Putamen (tissue), 1 donor: Measurements from ENCODE around the gene RGL1.

Experiments used
- DNase-seq: peaks from one replicate; pipeline ENCODE4 v3.0.0-alpha.2; 2016; ENCODE audit warnings: low spot score

Gene RGL1

DNA sequence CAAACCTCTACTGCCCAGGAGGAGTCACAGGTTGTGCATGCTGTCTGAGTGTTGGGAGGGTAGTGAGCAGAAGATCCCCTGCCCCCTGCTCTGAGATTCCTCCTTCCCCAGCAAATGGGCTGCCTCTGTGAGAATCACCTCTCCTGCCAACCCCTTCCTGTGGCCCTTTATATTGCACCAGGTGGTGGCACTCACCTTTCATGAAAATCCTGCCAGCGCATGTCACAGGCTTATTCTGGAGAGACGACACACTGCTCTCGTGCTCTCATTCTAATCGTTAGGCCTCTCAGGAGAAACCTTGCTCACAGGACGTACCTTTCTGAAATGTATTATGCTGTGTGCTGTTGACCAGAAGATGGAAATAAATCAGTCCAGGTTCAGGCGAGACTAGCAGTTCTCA is 113.7 kb downstream of the RGL1 start:
- DNase-seq, result no peak

DNA sequence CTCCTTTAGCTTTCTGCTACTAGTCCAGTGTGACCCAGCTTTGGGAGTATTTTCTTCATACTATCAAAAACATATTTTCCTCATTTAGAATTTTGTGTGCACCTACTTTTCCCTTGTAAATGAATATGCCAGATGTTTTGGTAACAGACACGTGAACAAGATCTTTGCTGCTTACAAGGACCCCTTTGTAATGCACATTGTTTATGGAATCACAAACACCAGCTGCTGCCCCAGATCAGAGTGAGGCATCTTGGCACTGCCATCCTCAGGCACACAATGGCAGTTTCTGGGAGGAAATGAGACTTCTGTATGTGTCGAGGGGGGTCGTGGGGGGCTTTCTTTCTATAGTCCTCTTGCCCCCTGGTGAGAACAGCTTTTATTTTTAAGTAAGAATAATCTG is 115.7 kb downstream of the RGL1 start:
- peak; percentile 92 for DNase-seq

DNA sequence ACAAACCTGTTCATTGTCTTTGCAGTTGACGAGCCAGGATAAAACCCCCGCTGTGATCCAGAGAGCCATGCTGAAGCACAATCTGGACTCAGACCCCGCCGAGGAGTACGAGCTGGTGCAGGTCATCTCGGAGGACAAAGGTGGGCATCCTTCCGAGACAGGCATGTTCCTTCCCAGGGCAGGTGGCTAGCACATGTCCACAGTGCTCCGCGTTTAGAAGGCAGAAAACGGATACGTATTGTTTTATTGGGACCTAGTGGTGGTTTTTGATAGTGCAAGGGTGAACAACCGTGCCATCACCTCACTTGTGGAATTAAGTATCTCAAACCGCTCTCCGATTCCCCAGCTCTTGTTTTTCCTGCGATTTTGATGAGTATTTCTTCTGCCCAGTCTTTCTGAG is 117.3 kb downstream of the RGL1 start:
- DNase-seq, result no peak

DNA sequence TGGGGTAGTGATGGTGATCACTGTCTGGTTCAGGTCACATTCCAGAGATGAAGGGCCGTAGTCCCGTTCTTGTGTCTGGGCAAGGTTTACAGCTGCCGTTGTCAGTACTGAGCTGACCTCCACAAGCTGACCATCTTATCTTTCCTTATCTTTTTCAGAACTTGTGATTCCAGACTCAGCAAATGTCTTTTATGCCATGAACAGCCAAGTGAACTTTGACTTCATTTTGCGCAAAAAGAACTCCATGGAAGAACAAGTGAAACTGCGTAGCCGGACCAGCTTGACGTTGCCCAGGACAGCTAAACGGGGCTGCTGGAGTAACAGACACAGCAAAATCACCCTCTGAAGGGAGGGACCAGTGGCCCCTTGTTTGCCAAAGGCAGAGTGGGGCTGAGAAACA is 121.0 kb downstream of the RGL1 start:
- DNase-seq, result no peak

DNA sequence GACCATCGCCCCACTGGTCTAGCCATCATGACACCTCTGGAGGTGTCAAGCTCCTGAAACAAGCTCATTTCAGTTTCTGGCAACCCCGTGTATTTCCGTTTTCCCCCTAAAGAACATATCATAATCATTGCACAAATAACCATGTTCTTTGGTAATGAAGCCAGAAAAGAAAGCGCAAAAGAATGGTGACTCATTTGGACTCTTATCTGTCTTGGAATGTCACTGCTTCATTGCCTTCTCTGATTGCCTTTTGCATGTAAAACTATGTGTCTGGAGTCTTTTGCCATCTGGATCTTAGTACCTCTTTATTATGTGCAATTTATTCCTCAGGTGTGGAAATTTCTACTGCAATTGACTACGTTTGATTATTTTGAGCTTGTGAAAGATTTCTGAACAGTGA is 122.1 kb downstream of the RGL1 start:
- DNase-seq, result no peak

DNA sequence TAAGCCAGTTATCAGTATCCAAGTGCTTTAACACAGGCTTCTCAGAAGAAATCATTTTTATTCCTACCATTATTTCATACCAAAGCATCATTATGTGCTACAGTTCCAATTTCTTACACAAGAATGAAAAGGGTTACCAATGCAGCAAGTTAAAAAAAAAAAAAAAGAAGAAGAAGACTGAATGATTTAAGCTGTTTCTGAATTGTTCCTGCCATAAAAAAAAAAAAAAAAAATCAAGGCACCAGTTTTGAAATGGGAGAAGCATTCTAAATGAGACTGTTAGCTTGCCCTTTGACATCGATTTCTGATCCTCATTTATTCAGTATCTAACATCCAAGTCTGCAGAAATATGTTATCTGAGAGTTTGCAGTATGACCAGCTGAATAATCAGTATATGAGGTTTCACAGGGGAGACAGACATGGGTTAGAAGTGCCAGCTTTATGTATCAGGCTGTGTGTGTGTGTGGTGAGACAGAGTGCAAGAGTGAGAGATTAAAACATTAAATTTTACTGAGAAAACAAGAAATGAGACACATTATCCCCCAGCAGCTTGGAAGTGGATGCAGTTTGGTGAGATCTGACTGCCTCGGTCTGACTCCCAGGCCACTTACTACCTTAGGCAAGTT is 126.8 kb downstream of the RGL1 start:
- no peak for DNase-seq

DNA sequence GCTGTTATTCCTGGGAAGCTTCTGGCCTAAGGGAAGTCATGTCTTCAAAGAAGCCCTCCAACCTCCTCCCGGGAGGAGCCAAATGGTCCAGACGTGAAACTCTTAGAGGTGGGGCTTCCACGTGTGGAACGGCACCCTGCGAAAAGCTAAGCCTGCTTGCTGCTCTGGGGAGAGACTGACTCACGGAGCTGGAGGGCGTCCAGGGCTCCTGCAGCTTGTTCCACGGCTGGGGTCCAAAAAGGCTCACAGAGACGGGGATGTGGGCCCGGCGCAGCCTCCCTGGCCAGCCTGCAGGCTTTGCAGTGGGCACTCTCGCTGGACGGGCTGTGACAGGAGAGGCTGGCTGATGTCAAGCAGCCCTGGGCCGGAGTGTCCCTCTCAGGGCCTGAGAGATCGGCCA is 127.5 kb downstream of the RGL1 start:
- DNase-seq, result peak; percentile 81

DNA sequence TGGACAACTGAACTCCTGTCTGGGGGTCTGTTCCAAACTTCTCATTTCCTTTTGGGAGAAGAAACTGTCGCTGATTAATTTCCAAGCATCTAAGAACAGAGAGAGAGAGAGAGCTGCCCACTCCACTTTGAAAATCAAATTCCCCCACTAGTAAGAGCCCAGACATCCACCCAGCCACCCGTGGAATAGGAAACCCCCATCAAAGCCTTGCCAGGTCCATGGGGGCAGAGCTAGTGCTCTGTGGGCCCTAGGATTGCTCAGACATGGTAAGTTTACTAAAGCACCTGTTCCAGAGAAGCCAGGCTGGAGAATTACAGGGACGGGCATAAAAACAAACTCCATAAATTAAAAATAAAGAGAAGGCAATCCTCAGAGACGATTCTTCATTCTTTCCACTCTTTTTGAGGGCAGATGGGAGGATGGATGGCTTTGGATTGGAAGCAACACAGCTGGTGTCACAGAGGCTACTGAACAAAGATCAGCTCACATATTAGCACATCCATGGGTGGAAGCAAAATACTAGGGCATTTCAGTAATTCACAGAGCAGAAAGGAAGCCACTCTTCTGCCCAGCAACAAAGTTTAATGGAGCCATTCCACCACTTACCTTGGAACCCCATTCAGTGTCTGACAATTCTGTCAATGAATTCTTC is 128.7 kb downstream of the RGL1 start:
- no peak for DNase-seq

DNA sequence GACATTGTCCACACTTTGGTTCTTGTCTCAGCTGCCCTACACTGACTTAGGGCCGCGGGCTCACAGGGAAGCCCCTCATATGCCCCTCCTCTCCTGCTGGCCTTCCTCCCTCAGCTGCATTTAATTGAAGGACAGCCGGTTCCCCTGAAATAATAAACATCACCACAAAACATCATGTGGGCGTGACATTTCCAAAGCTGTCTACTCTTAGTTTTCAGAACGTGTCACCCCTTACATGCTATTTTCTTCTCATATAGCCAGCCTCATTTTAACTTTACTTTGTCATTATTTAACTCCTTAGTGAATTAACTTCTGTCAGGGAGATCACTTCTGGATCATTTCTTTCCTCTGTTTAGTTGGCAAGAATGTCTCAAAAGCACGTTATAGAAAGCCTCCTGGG is 129.4 kb downstream of the RGL1 start:
- DNase-seq, result no peak

DNA sequence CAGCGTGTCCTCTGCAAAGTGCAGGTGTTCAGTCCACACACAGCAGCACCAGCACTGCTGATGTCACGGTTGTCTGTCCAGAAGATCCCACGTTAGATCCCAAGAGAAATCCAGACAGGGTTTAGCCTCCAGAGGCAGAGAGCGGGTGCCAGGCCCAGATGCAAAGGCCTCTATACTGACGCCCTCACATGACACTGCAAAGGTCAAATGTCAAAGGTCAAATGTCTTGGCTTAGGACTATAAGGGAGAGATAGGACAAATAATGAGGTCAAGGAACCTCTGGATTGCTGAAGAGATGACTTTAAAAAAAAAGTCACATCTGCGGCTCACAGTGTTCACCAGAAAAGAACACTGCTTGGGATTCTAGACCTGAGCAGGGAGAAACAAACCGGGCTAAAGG is 131.1 kb downstream of the RGL1 start:
- no peak for DNase-seq

DNA sequence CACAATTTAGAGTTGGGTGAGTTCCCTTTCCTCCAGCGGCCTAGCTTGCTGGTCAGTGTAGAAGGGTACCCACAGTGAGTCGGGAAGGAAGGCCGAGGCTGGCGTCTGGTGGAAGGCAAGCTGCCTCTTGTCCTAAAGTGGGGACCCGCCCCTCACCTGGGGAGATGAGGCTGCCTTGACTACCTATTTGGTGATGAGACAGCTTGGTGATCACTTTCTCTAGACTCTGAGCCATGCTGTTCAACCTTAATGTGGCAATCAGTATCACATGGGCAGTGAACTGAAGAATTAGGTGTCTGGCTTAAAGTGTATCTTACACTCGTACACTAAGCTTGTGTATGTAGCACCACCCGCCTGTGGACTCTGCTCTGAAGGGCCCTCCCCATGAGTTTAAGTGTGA is 131.9 kb downstream of the RGL1 start:
- no peak for DNase-seq

DNA sequence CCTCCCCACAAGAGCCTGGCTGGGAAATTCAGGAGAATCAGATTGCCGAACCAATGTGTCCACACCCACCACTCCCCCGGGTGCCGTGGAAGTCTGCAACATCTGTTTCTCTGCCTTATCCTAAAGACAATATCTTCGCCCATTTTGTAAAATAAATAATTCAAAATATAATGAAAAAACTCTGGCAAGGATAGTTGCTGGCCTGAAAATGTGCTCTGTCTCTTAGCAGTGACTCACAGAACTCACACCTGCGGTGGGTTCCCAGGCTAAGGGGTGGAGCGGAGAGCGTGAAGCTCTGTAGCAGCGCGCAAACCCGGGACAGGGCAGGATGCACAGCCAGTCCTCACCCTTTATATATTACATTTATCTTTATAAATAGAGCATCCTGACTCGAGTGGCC is 132.7 kb downstream of the RGL1 start:
- no peak for DNase-seq

DNA sequence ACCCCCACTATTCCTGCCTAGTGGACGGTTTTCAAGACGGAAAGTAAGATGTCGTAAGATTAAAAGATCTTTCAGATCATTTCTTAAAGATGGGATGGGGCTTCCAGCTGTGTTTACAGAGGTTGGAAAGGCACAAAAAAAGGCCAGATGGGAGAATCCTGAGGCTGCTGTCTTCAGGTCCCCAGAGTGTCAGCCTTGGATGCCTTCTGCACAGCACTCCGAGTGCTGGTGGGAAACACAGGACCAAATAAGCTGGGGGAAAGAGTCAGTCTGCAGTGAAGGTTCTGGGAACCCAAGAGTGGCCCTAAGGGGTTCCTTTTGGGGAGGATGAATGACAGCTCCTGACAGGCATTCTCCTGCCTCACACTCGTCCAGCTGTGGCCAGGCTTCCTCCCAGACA is 136.1 kb downstream of the RGL1 start:
- DNase-seq, result no peak

DNA sequence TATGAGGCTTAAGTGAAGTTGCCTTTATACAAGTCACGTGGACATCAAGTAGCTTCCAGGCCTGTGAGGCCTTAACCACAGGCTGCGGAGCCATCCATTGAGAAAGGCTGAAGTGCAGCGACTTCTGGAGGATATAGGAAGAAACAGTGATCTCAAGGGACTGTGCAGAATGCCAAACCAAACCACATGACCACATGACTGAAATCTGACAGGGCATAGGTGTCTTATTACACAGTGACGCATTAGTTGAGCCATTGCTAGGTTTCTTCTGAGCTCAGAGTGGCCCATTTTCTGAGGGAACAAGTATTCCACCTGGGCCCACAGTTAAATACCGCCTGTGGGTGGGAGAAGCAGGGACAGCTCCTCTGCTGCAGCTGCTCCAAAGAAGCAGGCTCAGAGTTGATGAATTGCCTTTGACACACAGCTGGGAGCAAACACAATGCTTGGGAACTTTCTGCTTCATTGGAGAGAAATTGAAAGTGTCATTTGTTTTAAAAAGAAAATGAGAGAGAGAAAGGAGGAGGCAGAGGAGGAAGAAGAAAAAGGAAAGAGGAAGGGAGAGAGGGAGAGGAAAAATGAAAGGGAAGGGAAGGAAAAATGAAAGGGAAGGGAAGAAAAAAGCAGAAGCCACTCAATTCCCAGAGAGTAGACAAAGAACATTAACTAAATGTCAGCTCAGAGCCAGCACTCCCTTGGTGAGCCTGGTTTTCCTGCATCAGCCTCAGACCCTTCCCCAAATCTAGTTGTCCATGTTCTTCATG is 138.2 kb downstream of the RGL1 start:
- DNase-seq, result no peak

DNA sequence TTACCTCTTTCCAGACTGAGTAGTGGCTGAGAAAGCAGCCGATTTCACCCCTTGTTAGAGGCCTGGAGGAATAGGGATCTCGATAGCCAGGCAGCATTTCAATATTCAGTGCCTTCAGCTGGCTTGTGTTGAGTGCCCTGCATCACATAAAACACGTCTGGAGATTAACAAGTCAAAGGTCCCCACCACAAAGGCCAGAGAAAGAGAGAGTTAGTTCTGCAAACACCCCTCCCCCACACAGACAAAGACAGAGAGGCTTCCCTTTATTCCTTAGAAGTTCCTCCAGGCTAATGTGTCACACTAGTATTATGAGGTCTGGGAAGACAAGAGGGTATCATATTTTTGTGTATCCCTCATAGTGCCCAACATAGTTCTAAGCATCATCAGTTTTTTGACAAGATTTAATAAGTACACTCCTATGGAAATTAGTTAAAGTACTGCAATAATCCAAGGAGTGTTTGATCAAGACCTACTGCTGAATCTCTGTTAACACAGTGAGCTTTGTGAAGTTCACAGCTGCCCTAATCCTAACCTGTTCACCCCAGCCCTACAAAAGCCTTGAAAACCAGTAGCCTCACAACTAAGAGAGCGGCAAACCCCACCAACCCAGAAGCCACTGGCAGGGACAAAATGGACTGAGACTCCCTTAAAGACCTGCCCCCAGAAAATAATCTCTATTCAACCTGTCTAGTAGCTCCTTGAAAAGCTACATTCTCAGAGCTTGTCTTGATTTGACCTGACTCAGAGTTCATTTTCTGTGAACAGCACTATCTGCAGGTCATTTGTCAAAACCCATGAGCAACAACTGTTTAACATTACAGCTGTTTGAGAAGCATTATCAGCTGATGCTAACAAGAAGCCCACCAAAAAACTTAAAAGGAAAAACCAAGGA is 140.8 kb downstream of the RGL1 start:
- no peak for DNase-seq

DNA sequence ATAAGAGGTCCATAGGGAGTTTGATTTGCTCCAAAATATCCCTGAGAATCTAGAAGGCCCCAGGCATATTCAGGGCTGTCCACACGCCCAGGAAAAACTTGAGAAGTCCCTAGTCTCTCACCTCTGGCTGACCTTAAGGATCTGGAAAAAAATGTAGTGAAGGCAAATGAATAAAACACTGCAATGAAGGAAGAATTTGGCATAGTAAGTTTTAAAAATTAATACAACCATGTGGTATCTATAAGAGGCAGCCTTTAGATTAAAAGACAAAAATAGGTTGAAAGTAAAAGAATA is 141.3 kb downstream of the RGL1 start:
- no peak for DNase-seq

DNA sequence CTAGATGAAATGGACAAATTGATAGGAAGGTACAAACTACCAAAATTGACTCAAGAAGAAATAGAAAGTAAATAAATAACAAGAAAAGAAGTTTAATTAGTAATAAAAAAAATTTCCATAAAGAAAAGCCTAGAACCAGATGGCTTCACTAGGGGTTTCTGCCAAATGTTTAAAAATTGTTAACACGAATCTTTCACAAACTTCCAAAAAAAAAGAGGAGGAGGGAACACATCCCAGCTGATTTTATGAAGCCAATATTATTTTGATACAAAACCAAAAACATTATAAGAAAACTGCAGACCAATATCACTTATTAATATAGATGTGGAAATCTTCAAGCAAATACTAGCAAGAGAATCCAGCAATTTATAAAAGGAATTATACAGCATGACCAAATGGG is 143.1 kb downstream of the RGL1 start:
- DNase-seq, result no peak

DNA sequence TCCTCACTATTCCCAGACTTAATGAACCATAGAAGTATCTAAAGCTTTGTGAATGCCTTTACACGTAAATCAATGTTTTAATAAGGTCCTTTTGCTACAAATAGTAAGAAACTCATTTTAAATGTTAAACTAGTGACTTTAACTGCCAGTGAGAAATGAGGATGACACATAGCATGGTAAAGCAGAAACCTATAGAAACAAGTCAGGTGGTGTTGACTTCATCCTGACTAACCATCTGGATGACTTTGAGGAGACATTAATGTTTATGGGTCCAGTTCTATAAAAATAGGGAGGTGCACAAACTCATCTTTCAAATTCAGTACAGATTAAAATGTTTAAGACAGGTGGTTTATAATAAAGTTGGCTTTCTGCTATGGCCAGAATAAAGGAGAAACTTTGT is 147.2 kb downstream of the RGL1 start:
- no peak for DNase-seq

DNA sequence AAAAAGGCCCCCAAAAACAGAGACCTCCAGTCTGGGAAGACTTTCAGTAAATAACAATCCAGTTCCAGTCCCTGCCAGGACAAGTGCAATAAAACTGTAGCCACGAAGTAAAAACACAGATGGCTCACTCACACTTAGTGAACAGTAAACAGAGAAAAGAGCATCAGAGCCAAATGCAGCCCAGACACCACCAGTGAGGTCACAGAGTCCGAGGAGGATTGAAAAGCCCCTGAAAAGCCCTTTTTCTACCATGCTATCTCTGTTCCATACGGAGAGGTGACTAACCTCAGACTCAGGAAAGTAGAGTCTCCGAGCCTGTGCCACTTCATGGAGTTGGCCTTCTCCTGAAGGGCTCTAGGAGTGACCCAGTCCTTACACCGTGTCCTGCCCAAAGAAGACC is 148.1 kb downstream of the RGL1 start:
- DNase-seq, result no peak

DNA sequence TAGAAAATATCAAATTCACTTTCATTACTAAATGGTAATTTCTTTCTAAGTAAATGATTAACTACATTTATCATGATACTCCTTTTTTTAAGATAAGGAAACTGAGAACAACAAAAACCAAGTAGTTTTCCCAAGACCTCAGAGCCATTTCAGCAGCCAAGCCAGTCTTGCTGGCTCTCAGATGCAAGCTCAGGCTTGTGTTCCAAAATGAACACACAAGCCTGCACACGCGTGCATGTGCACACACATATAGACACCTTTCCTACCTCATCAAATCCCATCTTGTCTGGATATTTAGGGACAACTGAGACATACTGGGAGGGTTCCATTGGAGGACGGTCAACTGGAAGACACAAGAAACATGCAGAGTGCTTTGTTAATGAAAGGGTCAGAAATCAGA is 149.6 kb downstream of the RGL1 start:
- DNase-seq, result no peak

DNA sequence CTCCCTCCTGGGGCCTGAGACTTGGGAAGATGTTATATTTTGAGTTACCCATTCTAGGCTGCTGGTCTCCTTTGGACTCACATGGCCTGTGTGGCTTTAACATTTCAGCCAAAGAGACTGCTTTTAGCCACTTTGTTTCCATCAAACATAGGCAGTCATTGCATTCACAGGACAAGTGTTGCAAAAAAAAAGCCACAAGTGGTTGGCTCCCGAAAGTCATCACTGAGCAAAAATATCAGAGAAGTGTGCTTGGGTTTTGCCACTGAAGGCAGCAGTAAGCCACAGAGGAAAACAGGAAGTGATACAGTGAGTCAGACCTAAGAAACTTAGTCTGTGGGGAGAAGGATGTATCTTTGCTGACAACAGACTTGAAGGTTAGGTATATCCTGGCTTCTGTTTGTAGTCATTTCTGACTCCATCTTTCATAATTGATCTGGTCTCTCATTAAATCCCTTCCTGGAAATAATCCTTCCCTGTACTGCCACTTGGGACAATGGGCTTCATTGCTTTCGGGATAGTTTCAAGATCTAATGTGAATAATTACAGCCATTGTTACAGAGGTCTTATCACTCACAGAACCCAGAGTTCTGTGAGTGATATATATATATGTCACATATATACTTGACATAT is 151.8 kb downstream of the RGL1 start:
- DNase-seq, result no peak

DNA sequence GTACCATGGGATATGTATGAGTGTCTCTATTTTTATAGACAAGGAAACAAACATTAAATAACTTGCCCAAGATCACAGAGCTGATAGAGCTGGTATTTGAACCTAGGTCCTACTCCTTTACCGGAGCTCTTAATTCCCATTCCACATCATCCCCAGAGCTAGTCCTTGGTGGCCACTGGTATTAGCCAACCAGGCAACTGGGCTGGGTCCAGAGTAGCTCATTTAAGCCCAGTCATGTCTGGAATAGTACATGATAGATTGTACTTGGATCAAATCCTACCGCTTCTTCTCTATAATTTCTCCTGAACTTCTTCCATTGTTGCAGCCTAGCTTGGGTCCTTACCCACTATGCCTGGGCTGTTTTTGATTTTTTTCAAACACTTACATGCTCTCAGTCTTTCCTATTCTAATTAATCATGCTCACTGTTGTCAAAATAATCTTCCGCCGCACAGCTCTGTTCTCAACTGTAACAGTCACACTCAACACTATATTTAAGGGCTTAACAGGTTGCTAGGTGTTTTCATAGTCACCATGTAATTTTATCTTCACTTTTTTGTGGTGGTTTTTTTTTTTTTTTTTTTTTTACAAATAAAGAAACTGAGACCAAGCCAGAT is 152.4 kb downstream of the RGL1 start:
- DNase-seq, result no peak
